Naive B cell (primary cell): Measurements from ENCODE around the gene FAM168B. TPM values are rescaled to one million over a fixed set of nuclear protein-coding genes. Genes with fewer than 3 reads are reported as not detected.

Experiments
- ATAC-seq, 2 donors: fragments of 150-1000 bp; cut with Tn5 transposase; 2 replicates each; pipeline ENCODE4 v1.10.0; 2021; ENCODE audit warnings: low read depth in 2 of 2, mild to moderate bottlenecking in 2 of 2, moderate library complexity in 2 of 2
- DNase-seq: peaks from one replicate; pipeline ENCODE4 v3.0.0; 2022
- H3K27ac Mint-ChIP-seq, 6 donors: one replicate each; pipeline ENCODE4 v1.8.0; 2020 to 2022; ENCODE audit warnings: mild to moderate bottlenecking in 6 of 6, mixed read lengths in 6 of 6, moderate library complexity in 5 of 6, inconsistent platforms in 2 of 6
- H3K27me3 Mint-ChIP-seq, 3 donors: one replicate each; pipeline ENCODE4 v1.8.0; 2021 to 2022; ENCODE audit warnings: mixed read lengths in 3 of 3, mild to moderate bottlenecking in 1 of 3
- H3K36me3 Mint-ChIP-seq, 2 donors: one replicate each; pipeline ENCODE4 v1.8.0; 2020 to 2022; ENCODE audit warnings: mixed read lengths in 2 of 2, inconsistent platforms in 1 of 2, mild to moderate bottlenecking in 1 of 2
- H3K4me1 Mint-ChIP-seq, 3 donors: one replicate each; pipeline ENCODE4 v1.8.0; 2020 to 2022; ENCODE audit warnings: mixed read lengths in 3 of 3, inconsistent platforms in 1 of 3, mild to moderate bottlenecking in 1 of 3, moderate library complexity in 1 of 3
- H3K4me3 Mint-ChIP-seq, 8 donors: one replicate each; pipeline ENCODE4 v1.8.0; 2020 to 2022; ENCODE audit warnings: mild to moderate bottlenecking in 8 of 8, mixed read lengths in 8 of 8, moderate library complexity in 8 of 8, inconsistent platforms in 2 of 8
- H3K9me3 Mint-ChIP-seq, 7 donors: one replicate each; pipeline ENCODE4 v1.8.0; 2020 to 2022; ENCODE audit warnings: mixed read lengths in 7 of 7, mild to moderate bottlenecking in 5 of 7, inconsistent platforms in 2 of 7, moderate library complexity in 1 of 7
- polyA plus RNA-seq, 6 donors: library from polyadenylated mRNA; unstranded; fragments of 300-500 nt; fragmentation: Illumina TruSeq; gene quantifications; one replicate each; pipeline ENCODE4 v1.2.3, GENCODE V29; 2021; ENCODE audit warnings: low read depth in 6 of 6

FAM168B gene
- polyA plus RNA-seq, 6 donors from 2014 or later, result 12.4 to 40.5 (median 30.7) TPM

DNA sequence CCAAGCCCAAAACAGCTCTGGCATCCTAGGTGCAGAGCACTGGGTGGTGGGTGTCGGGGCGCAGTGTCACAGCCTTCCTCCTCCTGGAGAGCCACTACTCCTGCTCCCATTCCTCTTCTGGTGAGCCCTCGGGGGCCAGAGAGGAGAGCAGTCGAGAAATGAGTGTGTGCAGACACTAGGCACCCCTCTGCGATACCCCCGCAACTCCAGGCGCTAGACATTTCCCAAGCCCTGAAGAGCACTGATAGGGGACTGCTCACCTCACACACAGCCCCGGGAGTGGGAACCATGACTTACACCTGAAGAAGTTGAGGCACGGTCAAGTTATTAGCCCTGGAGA lies 54.2 kb downstream of the FAM168B start:
- no peak for ATAC-seq
- DNase-seq, result no peak
- H3K27me3 Mint-ChIP-seq, result peaks cover 6 to 54% (median 33%) of the 10 kb centered on the region in 3 donors
- peaks cover 8 to 18% (median 15%) of the 10 kb centered on the region in 3 donors for H3K4me1 Mint-ChIP-seq
- no peaks in the 10 kb centered on the region for H3K36me3 Mint-ChIP-seq
- no peak overlapping the region for H3K27ac Mint-ChIP-seq
- H3K9me3 Mint-ChIP-seq, result no peaks in the 10 kb centered on the region
- no peak overlapping the region for H3K4me3 Mint-ChIP-seq

DNA sequence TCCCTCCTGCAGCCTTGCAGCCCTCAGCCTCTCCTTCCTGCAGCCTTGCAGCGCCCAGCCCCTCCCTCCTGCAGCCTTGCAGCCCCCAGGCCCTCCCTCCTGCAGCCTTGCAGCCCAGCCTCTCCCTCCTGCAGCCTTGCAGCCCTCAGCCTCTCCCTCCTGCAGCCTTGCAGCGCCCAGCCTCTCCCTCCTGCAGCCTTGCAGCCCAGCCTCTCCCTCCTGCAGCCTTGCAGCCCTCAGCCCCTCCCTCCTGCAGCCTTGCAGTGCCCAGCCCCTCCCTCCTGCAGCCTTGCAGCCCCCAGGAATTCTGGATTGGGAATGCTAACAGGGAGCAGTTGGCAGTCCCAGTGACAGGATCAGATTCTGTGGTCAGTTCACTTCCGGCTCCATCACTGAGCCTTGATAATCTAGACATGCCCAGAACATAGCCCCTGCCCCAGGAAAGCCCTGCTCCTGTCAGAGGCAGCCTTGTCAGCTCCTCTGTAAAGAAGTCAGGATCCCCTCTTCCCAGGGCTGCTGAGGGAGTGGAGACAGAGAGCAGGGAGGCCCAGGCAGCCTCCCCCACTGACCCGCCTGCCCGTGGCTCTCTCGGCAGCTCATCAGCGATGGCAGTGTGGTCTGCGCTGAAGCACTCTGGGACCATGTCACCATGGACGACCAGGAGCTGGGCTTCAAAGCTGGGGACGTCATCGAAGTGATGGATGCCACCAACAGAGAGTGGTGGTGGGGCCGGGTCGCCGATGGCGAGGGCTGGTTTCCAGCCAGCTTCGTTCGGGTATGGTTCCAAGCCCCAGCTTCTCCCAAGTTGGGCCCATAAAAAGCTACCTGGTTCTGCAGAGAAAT lies 54.8 kb downstream of the FAM168B start:
- Mint-ChIP-seq H3K9me3 (no peaks in the 10 kb centered on the region), H3K27ac (no peak overlapping the region), H3K4me1 (peaks cover 8 to 13% (median 11%) of the 10 kb centered on the region in 3 donors), H3K36me3 (no peaks in the 10 kb centered on the region), H3K27me3 (peaks cover 12 to 55% (median 39%) of the 10 kb centered on the region in 3 donors), H3K4me3 (no peak overlapping the region)
- ATAC-seq (no peak), DNase-seq (no peak)

DNA sequence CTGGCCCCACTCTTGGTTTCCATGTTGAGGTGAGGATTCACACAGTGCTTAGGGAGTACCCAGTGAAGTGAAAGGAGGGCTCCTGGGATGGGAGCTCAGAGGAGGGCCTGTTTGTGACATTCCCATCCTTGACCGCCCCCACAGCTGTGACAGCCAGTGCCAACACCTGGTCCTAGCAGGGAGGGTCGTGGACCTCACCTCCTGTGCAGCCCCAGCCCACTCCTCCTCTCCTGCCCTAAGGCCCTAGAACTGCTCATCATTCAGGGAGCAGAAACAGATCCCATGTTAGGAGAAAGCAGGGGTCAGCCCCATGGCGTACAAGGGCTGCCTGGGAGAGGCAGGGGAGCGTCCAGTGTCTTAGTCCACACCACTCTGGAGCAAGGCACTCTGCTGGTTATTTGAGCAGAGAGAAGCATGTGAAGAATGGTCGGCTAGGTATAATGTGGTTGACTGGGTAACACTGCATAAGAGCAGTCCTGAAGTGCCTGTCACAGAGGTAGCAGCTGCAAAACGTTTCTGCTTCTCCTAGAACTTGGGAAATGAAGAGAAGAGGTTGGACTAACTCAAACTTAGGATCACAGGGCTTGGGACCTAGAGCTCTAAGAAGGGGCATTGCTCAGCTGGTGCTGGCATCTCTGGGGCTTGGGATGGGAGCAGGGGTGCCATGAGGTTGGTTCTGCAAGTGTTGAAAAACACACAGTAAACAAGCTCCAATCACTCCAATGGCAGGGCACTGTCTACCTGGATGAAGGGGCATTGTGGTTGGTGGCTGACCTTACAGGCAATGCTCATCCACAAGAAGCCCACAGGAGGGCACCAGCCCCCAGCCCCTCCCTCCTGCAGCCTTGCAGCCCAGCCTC lies 55.6 kb downstream of the FAM168B start:
- no peak overlapping the region for H3K27ac Mint-ChIP-seq
- no peak overlapping the region for H3K4me3 Mint-ChIP-seq
- H3K9me3 Mint-ChIP-seq, result no peaks in the 10 kb centered on the region
- DNase-seq, result no peak
- no peak for ATAC-seq
- H3K4me1 Mint-ChIP-seq, result peaks cover 8 to 13% (median 11%) of the 10 kb centered on the region in 3 donors
- H3K36me3 Mint-ChIP-seq, result no peaks in the 10 kb centered on the region
- H3K27me3 Mint-ChIP-seq, result peaks cover 13 to 59% (median 46%) of the 10 kb centered on the region in 3 donors

DNA sequence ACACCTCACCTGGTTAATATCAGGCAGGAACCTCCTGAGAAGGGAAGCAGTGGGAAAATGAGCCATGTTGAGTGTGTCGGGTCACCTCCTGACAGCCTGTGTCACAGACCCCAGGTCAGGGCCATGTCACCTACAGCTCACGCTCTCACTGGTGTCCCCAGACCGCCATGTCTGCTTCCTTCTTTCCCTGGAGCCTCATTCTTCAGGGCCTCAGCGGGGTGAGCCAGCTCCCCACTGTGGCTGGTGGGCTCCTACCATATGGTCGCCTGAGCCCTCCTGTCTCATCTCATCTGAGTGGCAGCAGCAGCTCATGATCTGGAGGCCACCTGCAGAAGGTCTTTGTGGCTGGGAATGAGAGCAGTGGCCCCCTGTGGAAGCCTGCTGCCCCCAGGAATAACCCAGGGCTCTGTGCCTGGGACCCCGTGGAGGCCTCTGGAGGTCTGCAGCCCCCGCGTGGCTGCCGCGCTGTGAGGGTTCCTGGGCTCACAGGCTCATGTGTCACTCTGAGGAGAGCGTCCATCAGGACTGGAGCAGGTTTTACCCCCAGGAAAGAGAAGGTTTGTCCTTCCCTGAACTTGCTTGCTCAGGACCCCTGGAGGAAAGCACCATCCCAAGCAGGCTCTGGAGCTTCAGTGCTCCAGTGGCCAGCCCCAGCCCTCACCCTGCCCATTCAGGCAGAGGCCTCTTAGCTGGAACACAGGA lies 56.4 kb downstream of the FAM168B start:
- H3K4me1 Mint-ChIP-seq, result peaks cover 8 to 13% (median 11%) of the 10 kb centered on the region in 3 donors
- H3K4me3 Mint-ChIP-seq, result no peak overlapping the region
- DNase-seq, result no peak
- no peak overlapping the region for H3K27ac Mint-ChIP-seq
- H3K27me3 Mint-ChIP-seq, result peaks cover 13 to 61% (median 54%) of the 10 kb centered on the region in 3 donors
- ATAC-seq, result no peak
- no peaks in the 10 kb centered on the region for H3K36me3 Mint-ChIP-seq
- no peaks in the 10 kb centered on the region for H3K9me3 Mint-ChIP-seq

DNA sequence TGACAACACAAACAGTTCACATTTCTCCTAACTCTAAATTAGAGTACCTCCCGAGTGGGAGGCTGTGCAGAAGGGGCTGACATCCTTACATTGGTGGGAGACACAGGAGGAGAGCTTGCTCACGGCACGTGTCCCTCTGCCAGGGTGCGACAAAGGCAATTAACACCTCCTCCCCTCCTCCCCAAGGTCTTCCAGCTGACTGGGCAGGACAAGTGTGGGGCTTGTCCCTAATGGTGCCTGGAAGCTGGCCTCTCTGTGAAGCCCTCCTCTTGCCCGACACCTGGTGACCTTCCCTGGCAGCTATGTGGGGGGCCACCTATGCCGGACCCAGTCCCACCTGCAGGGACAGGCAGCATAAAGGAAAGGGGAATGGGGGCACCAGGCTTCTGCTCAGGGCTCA lies 57.0 kb downstream of the FAM168B start:
- no peak for ATAC-seq
- DNase-seq, result no peak

DNA sequence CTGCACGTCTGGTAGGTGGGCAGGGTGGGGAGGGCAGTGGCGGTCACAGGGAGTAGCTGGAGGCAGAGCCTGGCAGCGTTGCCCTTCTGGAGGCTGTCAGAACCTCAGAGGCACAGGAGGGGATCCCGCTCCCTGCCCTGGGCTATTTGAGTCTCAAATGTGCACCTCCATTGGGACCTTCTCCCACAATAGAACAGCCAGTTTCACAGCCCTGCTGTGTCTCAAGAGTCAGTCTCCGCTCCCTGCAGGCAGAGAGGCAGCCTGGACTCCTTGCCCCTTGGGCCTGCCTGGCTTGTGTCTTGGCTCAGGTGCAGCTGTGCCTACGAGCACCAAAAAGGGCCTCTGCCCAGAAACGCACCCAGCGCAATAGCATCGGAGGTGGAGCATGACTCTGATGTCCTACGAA lies 57.4 kb downstream of the FAM168B start:
- H3K9me3 Mint-ChIP-seq, result no peaks in the 10 kb centered on the region
- peaks cover 13 to 56% (median 44%) of the 10 kb centered on the region in 3 donors for H3K27me3 Mint-ChIP-seq
- no peak for ATAC-seq
- no peak for DNase-seq
- H3K4me1 Mint-ChIP-seq, result peaks cover 0 to 5% (median 4%) of the 10 kb centered on the region in 3 donors
- no peak overlapping the region for H3K27ac Mint-ChIP-seq
- H3K4me3 Mint-ChIP-seq, result peak overlapping the region in 1 of 8 donors; percentile 10
- no peaks in the 10 kb centered on the region for H3K36me3 Mint-ChIP-seq

More for the DNA sequence above, 57.0 kb downstream of the FAM168B start:
- Mint-ChIP-seq H3K4me1 (peaks cover 4 to 9% (median 8%) of the 10 kb centered on the region in 3 donors), H3K4me3 (peak overlapping the region in 1 of 8 donors; percentile 25), H3K27ac (no peak overlapping the region), H3K9me3 (no peaks in the 10 kb centered on the region), H3K27me3 (peaks cover 13 to 60% (median 49%) of the 10 kb centered on the region in 3 donors), H3K36me3 (no peaks in the 10 kb centered on the region)

DNA sequence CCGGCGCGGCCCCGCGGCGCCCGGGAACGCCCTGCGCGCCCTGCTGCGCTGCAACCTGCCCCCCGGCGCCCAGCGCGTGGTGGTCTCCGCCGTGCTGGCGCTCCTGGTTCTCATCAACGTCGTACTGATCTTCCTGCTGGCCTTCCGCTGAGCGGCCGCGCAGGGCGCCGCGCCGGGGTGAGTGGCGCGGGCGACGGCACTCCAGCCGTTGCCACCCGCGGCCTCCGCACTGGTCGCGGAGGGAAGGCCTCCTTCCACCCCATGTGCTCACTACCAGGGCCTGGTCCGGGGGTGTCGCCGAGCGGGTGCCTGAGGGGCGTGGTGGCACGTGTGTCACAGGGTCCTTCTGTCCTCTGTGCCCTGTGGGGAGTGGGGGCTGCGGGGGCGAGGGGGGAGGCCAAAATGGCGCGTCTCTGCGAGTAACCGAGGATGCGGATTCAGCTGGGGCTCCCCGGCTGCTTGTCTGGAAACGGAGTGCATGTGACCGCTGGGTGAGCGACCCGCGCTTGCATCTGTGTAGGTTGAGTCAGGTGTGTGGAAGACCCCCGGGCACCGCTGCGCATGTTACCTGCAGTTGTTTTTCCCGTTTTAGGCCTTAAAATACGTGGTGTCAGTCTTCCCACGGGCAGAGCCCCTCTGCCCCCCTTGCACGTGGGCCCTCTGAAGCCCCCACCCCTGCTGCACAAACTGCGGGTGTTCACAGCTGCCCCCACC lies 58.0 kb downstream of the FAM168B start:
- ATAC-seq, result no peak
- no peaks in the 10 kb centered on the region for H3K9me3 Mint-ChIP-seq
- no peak for DNase-seq
- no peaks in the 10 kb centered on the region for H3K4me1 Mint-ChIP-seq
- H3K27ac Mint-ChIP-seq, result no peak overlapping the region
- H3K4me3 Mint-ChIP-seq, result no peak overlapping the region
- H3K27me3 Mint-ChIP-seq, result peaks cover 13 to 50% (median 41%) of the 10 kb centered on the region in 3 donors
- no peaks in the 10 kb centered on the region for H3K36me3 Mint-ChIP-seq

DNA sequence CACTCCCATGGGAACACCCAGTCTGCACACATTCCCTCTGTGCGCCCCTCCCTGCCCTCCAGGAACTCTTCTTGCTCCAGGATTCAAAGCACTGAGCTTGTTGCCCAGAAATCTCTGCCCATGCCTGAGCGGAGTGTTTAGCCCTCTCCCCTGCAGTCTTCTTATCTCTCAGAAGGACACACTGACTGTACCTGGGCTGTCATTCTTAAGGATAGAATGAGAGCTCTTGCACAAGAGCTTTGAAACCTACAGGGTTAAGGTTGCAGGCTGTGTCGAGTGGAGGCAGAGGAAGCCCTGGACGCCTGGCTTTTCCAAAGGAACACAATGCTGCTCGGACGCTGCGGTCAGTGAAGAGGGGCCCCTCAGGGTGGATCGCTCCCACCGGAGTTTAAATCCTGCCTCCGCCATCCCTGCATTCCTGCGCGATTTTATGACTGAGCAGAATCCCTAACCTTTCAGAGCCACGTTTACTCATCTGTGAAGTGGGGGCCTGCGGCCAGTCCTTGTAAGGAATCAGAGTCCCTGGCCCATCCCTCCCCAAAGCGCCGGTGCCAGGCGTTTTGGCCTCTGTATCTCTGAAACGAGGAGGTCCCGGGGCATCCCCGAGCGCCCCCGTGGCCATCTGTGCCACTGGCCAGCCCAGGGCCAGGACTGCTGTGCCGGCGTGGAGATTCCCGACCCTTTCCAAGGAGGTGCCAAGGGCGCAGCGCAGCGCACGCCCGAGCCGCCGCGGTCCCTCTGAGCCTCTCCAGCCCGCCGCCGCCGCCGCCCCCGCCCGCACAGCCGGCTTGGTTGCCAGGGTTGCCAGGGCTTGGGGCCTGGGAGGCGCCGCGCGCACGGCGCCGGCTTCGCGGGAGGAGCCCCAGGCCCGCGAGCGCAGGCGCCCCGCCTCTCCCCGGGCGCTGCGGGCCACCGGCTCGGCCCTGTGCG lies 58.9 kb downstream of the FAM168B start:
- Mint-ChIP-seq H3K36me3 (no peaks in the 10 kb centered on the region), H3K9me3 (no peaks in the 10 kb centered on the region), H3K4me3 (no peak overlapping the region), H3K4me1 (no peaks in the 10 kb centered on the region), H3K27ac (no peak overlapping the region), H3K27me3 (peaks cover 13 to 46% (median 41%) of the 10 kb centered on the region in 3 donors)
- no peak for ATAC-seq
- no peak for DNase-seq

DNA sequence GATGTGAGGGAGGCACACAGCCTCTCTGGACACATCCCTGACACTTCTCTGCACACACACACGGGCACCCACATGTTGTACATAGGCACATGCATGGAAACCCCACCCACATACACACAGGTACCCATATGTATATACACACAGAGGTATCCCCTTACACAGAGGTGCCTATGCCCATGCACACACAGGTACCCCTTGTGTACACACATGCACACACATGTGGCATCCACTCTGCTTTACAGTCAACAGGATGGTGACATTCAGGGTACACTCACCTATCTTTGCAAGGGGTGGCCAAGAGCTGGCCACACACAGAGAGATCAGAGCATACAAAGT lies 59.5 kb downstream of the FAM168B start:
- Mint-ChIP-seq H3K27me3 (peaks cover 13 to 43% (median 41%) of the 10 kb centered on the region in 3 donors), H3K9me3 (peaks cover 0 to under 1% (median 0%) of the 10 kb centered on the region in 7 donors), H3K4me1 (no peaks in the 10 kb centered on the region), H3K36me3 (peaks cover 0 to 2% of the 10 kb centered on the region in 2 donors), H3K27ac (no peak overlapping the region), H3K4me3 (no peak overlapping the region)
- ATAC-seq (no peak), DNase-seq (no peak)

DNA sequence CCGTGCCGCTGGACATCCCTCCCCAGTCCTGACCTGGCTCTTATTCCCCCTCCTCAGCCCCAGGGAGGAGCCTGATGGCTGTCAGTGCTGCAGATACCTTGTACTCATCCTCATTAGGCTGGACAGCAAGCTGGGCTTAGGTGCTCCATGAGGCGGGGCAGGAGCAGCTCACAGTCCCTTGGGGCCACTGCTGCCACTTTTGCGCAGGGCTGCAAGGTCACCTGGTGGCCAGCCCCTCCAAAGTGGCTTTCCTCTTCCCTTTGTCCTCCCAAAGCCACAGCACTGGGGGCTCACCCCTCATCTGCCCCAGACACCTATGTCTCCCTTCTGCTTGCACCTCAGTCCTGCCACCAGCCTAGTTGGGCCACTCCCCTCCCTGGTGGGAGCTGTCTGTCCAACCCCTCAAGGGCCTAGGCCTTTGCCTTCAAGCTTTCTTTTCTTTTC lies 60.8 kb downstream of the FAM168B start:
- H3K4me3 Mint-ChIP-seq, result no peak overlapping the region
- DNase-seq (no peak), ATAC-seq (no peak)
- peaks cover 8 to 41% (median 34%) of the 10 kb centered on the region in 3 donors for H3K27me3 Mint-ChIP-seq
- no peaks in the 10 kb centered on the region for H3K4me1 Mint-ChIP-seq
- H3K9me3 Mint-ChIP-seq, result peaks cover 0 to 9% (median 2%) of the 10 kb centered on the region in 7 donors
- H3K27ac Mint-ChIP-seq, result no peak overlapping the region
- H3K36me3 Mint-ChIP-seq, result peaks cover 0 to 11% of the 10 kb centered on the region in 2 donors

DNA sequence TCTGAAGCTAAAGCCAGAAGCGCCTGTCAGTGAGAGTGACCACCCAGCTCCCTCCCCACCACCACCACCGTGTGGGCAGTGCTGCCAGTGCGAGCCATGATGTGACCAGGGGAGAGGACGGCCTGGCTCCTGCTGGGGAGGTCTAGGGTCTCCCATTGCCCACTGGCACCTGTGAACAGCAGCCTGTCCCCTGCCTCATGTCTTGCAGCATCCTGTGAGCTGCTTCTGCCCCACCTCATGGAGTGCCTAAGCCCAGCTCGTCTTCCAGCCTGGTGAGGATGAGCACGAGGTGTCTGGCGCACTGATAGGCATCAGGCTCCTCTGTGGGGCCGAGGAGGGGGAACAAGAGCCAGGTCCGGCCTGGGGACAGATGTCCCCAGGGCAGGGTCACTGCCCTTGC lies 61.4 kb downstream of the FAM168B start:
- Mint-ChIP-seq H3K4me1 (no peaks in the 10 kb centered on the region), H3K36me3 (peaks cover 0 to 16% of the 10 kb centered on the region in 2 donors), H3K4me3 (no peak overlapping the region), H3K9me3 (peaks cover 0 to 15% (median 2%) of the 10 kb centered on the region in 7 donors), H3K27me3 (peaks cover 8 to 40% (median 28%) of the 10 kb centered on the region in 3 donors), H3K27ac (no peak overlapping the region)
- ATAC-seq (no peak), DNase-seq (no peak)

DNA sequence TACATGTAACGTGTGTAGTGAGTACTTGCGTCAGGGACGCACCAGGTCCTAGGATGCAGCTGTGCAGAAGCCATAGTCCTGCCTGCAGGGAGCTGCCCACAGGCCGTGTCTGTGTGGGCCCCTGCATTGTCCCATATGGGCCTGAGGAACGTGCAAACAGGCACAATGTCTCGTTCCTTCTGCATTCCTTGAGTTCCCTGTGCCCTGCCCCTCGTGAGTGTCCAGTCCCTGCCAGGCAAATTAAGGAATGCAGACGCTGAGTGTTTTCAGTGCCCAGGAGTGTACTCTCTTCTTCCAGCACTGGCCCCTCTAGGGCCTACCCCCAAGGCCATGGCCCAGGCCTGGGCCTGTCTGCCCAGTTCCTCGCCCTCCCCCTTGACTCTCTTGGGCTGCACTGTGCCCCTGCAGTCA lies 61.8 kb downstream of the FAM168B start:
- H3K36me3 Mint-ChIP-seq, result peaks cover 0 to 17% of the 10 kb centered on the region in 2 donors

More for the DNA sequence above, 61.8 kb downstream of the FAM168B start:
- H3K27me3 Mint-ChIP-seq, result peaks cover 8 to 37% (median 24%) of the 10 kb centered on the region in 3 donors
- no peak for DNase-seq
- H3K4me3 Mint-ChIP-seq, result no peak overlapping the region
- ATAC-seq, result no peak
- no peaks in the 10 kb centered on the region for H3K4me1 Mint-ChIP-seq
- peaks cover 0 to 16% (median 2%) of the 10 kb centered on the region in 7 donors for H3K9me3 Mint-ChIP-seq
- peak overlapping the region in 1 of 6 donors; percentile 22 for H3K27ac Mint-ChIP-seq
